Subcutaneous adipose tissue (tissue), 4 donors: Measurements from ENCODE around the gene TASP1. TPM values are rescaled to one million over a fixed set of nuclear protein-coding genes. Genes with fewer than 3 reads are reported as not detected.

ENCODE experiments used
- CTCF ChIP-seq: fragments of 450-650 bp; IDR thresholded peaks from one replicate; pipeline ENCODE4 v1.5.1; 2016; ENCODE audit warnings: low read depth, mild to moderate bottlenecking, control low read depth, antibody characterized with exemption, moderate library complexity
- total RNA-seq, 4 donors: library from RNA; depleted of rRNA; stranded (reverse); fragments of >200 nt; gene quantifications; one replicate each; pipeline ENCODE4 v1.1.0, GENCODE V29; 2016

TASP1 gene
- total RNA-seq, 4 donors from 2014 or later = 9.5 to 23.7 (median 11.8) TPM

GRCh38 chr20:13389115-13389514, 249.6 kb downstream of the TASP1 start:
- TF ChIP-seq CTCF = no peak

GRCh38 chr20:13384132-13384531, 254.6 kb downstream of the TASP1 start:
- TF ChIP-seq CTCF = no peak

DNA sequence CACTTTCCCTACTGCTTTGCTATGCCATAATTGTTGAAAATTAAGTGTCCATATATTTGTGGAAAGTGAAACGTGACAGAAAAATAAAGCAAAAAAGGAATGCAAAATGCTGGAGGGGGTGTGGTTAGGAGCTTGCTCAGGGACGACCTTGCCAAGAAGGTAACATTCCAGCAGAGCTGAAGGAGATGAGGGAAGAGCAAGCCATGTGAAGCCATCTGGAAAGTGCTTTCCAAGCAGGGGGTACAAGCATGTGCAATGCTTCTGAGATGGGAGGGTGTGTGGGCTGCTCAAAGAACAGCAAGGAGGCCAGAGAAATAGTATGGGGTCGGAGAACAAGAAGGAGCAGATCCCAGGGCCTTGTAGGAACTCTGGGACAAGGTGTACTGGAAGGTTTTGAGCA, 255.9 kb downstream of the TASP1 start:
- no peak for TF ChIP-seq CTCF

- no peak for TF ChIP-seq CTCF
Measured at GRCh38 chr20:13373400-13373799, 265.3 kb downstream of the TASP1 start.

DNA sequence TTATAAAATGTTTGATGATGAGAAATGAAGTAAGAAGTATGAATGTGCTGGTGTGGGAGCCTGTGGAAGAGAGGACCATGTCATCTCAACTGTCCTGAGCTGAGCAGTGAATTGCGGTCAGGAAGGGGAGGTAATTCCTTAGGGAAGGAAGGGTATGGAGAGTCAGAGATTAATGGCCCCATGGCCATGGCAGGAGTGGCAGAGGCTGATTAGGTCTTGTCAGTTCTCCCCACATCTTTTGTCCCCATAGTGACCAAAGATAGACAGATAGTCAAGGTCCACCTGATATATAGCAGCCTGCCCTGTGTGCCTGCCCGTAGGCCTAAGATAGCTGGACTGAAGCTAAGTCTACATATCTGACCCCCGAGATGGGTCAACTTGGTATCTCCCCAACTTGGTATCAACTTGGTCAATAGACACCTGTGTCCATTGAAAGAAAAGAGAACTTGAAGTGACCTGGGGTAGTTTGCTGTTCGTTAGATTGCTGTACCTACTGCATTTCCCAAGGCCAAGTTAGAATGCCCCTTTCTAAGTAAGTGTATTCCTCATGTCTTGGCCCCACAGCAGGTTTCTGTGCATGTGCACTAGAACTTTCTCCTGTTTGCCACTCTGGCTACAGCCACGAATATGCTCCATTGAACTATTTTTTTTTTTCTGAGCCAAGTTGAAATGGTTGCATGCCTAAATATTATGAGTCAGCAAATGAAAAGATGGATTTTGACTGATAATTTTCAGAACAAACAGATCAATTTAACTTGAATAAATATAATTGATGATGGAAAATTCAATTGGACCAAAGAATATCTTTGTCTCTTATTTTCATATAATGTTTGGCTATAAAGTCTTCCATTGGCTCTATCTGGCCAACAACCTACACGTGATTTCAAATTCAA, 274.2 kb downstream of the TASP1 start:
- TF ChIP-seq CTCF = no peak

DNA sequence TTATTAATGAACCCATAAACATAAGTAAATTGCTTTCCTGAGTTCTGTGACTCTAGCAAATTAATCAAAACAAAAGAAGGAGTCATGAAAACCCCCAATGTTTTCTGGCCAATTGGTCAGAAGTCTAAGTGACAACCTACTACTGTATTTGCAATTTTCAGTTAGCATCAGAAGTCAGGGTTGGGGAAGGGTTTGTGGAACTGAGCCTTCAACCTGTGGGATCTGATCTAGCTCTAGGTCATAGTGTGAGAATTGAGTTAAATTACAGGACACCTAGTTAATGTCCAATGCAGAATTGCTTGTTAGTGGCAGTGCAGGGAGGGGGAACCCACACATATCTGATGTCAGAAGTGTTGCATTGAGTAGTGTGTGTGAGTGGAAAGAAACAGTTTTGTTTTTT, 275.3 kb downstream of the TASP1 start:
- no peak for TF ChIP-seq CTCF

GRCh38 chr20:13356591-13356990, 282.1 kb downstream of the TASP1 start:
- TF ChIP-seq CTCF = no peak
